Natural killer cell (primary cell): ENCODE measurements around the gene TMEM236. TPM values are rescaled to one million over a fixed set of nuclear protein-coding genes. Genes with fewer than 3 reads are reported as not detected.

Source experiments
- ATAC-seq, 3 donors: fragments of 150-1000 bp in 2 of 3; fragments of 200-7000 bp in 1 of 3; cut with Tn5 transposase; 1 replicate in 1 of 3; 2 replicates in 2 of 3; pipeline ENCODE4 v1.10.0; 2021; ENCODE audit warnings: mild to moderate bottlenecking in 2 of 3, moderate library complexity in 2 of 3
- DNase-seq, 2 donors: peaks; one replicate each; pipeline versions ENCODE4 v3.0.0 to v3.0.0-alpha.2; 2013 to 2021; ENCODE audit warnings: mixed read lengths in 1 of 2
- H3K27ac ChIP-seq: one replicate; pipeline ENCODE4 v1.5.1; 2013; ENCODE audit warnings: mild to moderate bottlenecking, low read length
- H3K27me3 ChIP-seq: one replicate; pipeline ENCODE4 v1.6.1; 2013; ENCODE audit warnings: low read length; ENCODE audit not compliant: control insufficient read depth, insufficient read depth
- H3K36me3 ChIP-seq: one replicate; pipeline ENCODE4 v1.6.1; 2013; ENCODE audit warnings: low read length; ENCODE audit not compliant: control insufficient read depth, insufficient read depth
- H3K4me1 ChIP-seq: one replicate; pipeline ENCODE4 v1.6.1; 2013; ENCODE audit warnings: low read length; ENCODE audit not compliant: control insufficient read depth, insufficient read depth
- H3K4me3 ChIP-seq: one replicate; pipeline ENCODE4 v1.5.1; 2013; ENCODE audit warnings: low read length
- H3K9me3 ChIP-seq: one replicate; pipeline ENCODE4 v1.6.1; 2013; ENCODE audit warnings: low read length; ENCODE audit not compliant: control insufficient read depth, insufficient read depth
- H3K27ac Mint-ChIP-seq, 2 donors: one replicate each; pipeline ENCODE4 v1.8.0; 2022; ENCODE audit warnings: mild to moderate bottlenecking in 2 of 2, mixed read lengths in 2 of 2, moderate library complexity in 1 of 2
- H3K27me3 Mint-ChIP-seq, 2 donors: one replicate each; pipeline ENCODE4 v1.8.0; 2022; ENCODE audit warnings: low read depth in 2 of 2, mixed read lengths in 2 of 2
- H3K36me3 Mint-ChIP-seq: one replicate; pipeline ENCODE4 v1.8.0; 2022; ENCODE audit warnings: mixed read lengths
- H3K4me1 Mint-ChIP-seq, 2 donors: one replicate each; pipeline ENCODE4 v1.8.0; 2022; ENCODE audit warnings: mixed read lengths in 2 of 2
- H3K4me3 Mint-ChIP-seq: one replicate; pipeline ENCODE4 v1.8.0; 2022; ENCODE audit warnings: mild to moderate bottlenecking, moderate library complexity, mixed read lengths
- H3K9me3 Mint-ChIP-seq, 2 donors: one replicate each; pipeline ENCODE4 v1.8.0; 2022; ENCODE audit warnings: mixed read lengths in 2 of 2
- CTCF ChIP-seq: fragments of 200-600 bp; IDR thresholded peaks from one replicate; pipeline ENCODE4 v1.8.0; 2022; ENCODE audit warnings: antibody characterized with exemption
- WGBS: methylation state at CpG from one replicate; pipeline ENCODE4 v1.1.7; 2013; ENCODE audit warnings: missing lambda C conversion rate; ENCODE audit not compliant: insufficient coverage; 5-methylcytosine and 5-hydroxymethylcytosine counted together
- intact Hi-C: fragments of 100-400 bp; cut with micrococcal nuclease; formaldehyde crosslinking; loops from one replicate; pipeline ENCODE4 v1.14.2; 2022
- total RNA-seq, 4 donors: library from RNA; stranded (reverse); fragments of 120-200 nt in 1 of 4; gene quantifications; one replicate each; pipeline versions ENCODE4 v1.2.3 to v1.2.4, GENCODE V29; 2013 to 2022

The TMEM236 gene
- total RNA-seq, 3 donors from 2014 or later (not counting 1 experiment from before 2014, with no cell fraction given), result 0.16 to 0.20 (median 0.16) TPM

- H3K9me3 Mint-ChIP-seq, result no peaks in the 10 kb centered on the region
- H3K4me1 Mint-ChIP-seq, result peaks cover 5 to 6% of the 10 kb centered on the region in 2 donors
- Histone ChIP-seq H3K4me3 (no peak overlapping the region), H3K27me3 (no peaks in the 10 kb centered on the region), H3K27ac (no peak overlapping the region), H3K4me1 (no peaks in the 10 kb centered on the region), H3K9me3 (no peaks in the 10 kb centered on the region), H3K36me3 (no peaks in the 10 kb centered on the region)
- intact Hi-C loops, result no loop called here
- peaks cover 0 to 3% of the 10 kb centered on the region in 2 donors for H3K27me3 Mint-ChIP-seq
- H3K4me3 Mint-ChIP-seq, result no peak overlapping the region
- ATAC-seq (no peak), DNase-seq (no peak)
- H3K27ac Mint-ChIP-seq, result no peak overlapping the region
- no peaks in the 10 kb centered on the region for H3K36me3 Mint-ChIP-seq
- 95% methylated on average over 7 of the region's 7 CpGs for WGBS
- TF ChIP-seq CTCF, result no peak
These were observed 37.4 kb downstream of the TMEM236 start for GRCh38 chr10:17789396-17789795.

- Histone ChIP-seq H3K27me3 (no peaks in the 10 kb centered on the region), H3K4me1 (no peaks in the 10 kb centered on the region), H3K9me3 (no peaks in the 10 kb centered on the region), H3K27ac (no peak overlapping the region), H3K36me3 (no peaks in the 10 kb centered on the region), H3K4me3 (no peak overlapping the region)
- WGBS, result 89% methylated on average over 2 of the region's 2 CpGs
- Mint-ChIP-seq H3K27ac (no peak overlapping the region), H3K9me3 (no peaks in the 10 kb centered on the region), H3K36me3 (no peaks in the 10 kb centered on the region), H3K4me3 (no peak overlapping the region), H3K4me1 (peaks cover 5 to 6% of the 10 kb centered on the region in 2 donors), H3K27me3 (no peaks in the 10 kb centered on the region)
- ATAC-seq, result no peak
- intact Hi-C loops, result no loop called here
- no peak for DNase-seq
- TF ChIP-seq CTCF, result no peak
These were observed 38.6 kb downstream of the TMEM236 start for GRCh38 chr10:17790651-17791050.

- Histone ChIP-seq H3K27me3 (no peaks in the 10 kb centered on the region), H3K27ac (no peak overlapping the region), H3K4me1 (no peaks in the 10 kb centered on the region), H3K36me3 (no peaks in the 10 kb centered on the region), H3K9me3 (no peaks in the 10 kb centered on the region), H3K4me3 (no peak overlapping the region)
- TF ChIP-seq CTCF, result no peak
- Mint-ChIP-seq H3K4me3 (no peak overlapping the region), H3K36me3 (no peaks in the 10 kb centered on the region), H3K27me3 (no peaks in the 10 kb centered on the region), H3K4me1 (peaks cover 5 to 6% of the 10 kb centered on the region in 2 donors), H3K9me3 (no peaks in the 10 kb centered on the region), H3K27ac (peak overlapping the region in 1 of 2 donors; percentile 19)
- DNase-seq (no peak), ATAC-seq (peak in 1 of 3 donors; percentile 39)
- intact Hi-C loops, result no loop called here
These were observed 41.0 kb downstream of the TMEM236 start for GRCh38 chr10:17792991-17793390.
